Epithelial cell of proximal tubule (primary cell): ENCODE results near the gene ME3. TPM values are rescaled to one million over a fixed set of nuclear protein-coding genes. Genes with fewer than 3 reads are reported as not detected.

Experiments used
- DNase-seq: peaks from one replicate; pipeline ENCODE4 v3.0.0-alpha.2; 2011; ENCODE audit warnings: low read depth
- H3K4me3 ChIP-seq: 2 replicates; pipeline ENCODE4 v1.5.1; 2011; ENCODE audit warnings: low read depth, mild to moderate bottlenecking, low read length
- total RNA-seq: library from RNA; depleted of rRNA; stranded (reverse); fragments of >200 nt; gene quantifications from 2 replicates; pipeline ENCODE4 v1.2.3, GENCODE V29; 2015
- TF ChIP-seq, protein P1 (sequence below): conservative IDR thresholded peaks from 2 replicates; pipeline ENCODE4 v1.5.1; 2012; ENCODE audit warnings: low read depth, mild to moderate bottlenecking, low read length

Gene ME3
- total RNA-seq, 1 donor from 2014 or later = 35.2 TPM

DNA sequence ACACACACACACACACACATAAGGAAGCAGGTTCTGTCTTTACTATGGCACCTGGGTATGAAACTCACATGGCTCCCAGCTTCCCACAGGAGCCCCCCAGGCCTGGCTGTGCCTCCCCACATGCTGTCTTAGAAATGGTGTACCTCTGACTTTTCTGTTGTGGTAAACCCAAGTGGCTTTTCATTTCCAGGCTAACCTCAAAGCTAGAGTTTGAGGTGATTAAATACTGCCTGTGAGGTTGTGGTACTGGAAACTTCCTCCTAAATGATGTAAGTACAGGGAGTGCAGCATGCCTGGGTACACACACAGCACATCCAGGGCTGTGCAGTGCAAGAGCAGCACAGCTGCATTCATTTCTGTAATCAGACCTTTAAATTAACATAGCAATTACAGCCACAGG lies 34.4 kb downstream of the ME3 start:
- DNase-seq = no peak
- TF ChIP-seq, protein P1, sequence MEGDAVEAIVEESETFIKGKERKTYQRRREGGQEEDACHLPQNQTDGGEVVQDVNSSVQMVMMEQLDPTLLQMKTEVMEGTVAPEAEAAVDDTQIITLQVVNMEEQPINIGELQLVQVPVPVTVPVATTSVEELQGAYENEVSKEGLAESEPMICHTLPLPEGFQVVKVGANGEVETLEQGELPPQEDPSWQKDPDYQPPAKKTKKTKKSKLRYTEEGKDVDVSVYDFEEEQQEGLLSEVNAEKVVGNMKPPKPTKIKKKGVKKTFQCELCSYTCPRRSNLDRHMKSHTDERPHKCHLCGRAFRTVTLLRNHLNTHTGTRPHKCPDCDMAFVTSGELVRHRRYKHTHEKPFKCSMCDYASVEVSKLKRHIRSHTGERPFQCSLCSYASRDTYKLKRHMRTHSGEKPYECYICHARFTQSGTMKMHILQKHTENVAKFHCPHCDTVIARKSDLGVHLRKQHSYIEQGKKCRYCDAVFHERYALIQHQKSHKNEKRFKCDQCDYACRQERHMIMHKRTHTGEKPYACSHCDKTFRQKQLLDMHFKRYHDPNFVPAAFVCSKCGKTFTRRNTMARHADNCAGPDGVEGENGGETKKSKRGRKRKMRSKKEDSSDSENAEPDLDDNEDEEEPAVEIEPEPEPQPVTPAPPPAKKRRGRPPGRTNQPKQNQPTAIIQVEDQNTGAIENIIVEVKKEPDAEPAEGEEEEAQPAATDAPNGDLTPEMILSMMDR = no peak
- H3K4me3 ChIP-seq = no peak overlapping the region

DNA sequence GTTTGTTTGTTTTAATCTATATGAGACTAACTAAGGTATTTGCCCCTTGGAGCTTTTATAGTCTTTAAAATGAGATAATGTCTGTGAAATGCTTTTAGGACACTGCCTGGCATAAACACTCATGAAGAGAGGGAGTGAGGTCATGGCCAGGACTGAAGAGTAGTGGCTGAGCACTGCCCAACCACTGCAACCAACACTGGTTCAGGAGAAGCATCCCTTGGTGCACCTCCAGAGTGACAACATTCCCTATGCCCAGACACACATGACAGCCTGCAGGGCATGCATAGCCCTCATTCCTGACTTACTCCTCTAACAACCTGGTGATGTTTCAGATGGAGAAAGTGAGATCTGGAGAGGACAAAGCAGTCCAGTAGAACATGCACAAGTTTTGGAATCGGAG lies 36.1 kb downstream of the ME3 start:
- H3K4me3 ChIP-seq = no peak overlapping the region
- DNase-seq = peak; percentile 72
- TF ChIP-seq, protein P1 = no peak

GRCh38 chr11:86632499-86633269 lies 39.7 kb downstream of the ME3 start:
- DNase-seq = peak; percentile 80
- no peak overlapping the region for H3K4me3 ChIP-seq
- TF ChIP-seq, protein P1 = peak; percentile 51

DNA sequence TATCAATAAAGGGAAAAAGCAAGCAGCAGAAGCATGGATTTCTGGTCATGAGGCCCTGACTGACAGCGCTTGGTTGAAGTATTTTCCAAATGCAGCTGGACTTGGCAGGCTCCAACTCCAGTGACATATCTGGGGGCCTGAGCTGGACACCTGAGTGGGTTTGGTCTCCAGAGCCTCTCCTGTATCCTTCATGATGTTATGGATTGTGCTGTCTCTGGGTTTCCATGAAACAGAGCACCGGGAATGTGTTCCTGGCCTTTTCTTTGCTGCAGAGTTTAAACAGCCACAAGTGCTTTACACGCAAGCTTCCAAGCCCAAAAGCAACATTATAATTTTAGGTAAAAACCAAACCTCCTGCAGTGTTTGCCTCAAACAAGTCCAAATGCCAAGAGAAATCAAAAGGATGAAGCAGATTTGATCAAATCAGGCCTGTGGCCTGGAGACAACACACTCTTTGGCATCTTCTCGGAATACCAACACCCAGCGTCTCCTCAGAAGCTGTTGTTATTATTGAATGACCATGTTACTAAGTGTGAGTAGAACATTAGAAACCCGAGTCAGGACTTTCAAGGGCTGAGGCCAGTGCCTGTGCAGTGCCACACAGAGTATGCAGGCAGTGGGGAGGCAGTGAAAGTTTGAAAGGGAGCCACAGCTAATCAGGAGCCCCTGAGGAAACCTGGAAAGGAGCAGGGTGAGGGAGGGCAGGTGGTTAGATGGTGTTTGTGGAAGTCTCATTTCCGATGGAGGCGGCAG lies 42.0 kb downstream of the ME3 start:
- no peak for DNase-seq
- TF ChIP-seq, protein P1 = no peak
- H3K4me3 ChIP-seq = no peak overlapping the region

- no peak for DNase-seq
- TF ChIP-seq, protein P1 = no peak
- no peak overlapping the region for H3K4me3 ChIP-seq
These were observed 43.2 kb downstream of the ME3 start for GRCh38 chr11:86629045-86629706.

DNA sequence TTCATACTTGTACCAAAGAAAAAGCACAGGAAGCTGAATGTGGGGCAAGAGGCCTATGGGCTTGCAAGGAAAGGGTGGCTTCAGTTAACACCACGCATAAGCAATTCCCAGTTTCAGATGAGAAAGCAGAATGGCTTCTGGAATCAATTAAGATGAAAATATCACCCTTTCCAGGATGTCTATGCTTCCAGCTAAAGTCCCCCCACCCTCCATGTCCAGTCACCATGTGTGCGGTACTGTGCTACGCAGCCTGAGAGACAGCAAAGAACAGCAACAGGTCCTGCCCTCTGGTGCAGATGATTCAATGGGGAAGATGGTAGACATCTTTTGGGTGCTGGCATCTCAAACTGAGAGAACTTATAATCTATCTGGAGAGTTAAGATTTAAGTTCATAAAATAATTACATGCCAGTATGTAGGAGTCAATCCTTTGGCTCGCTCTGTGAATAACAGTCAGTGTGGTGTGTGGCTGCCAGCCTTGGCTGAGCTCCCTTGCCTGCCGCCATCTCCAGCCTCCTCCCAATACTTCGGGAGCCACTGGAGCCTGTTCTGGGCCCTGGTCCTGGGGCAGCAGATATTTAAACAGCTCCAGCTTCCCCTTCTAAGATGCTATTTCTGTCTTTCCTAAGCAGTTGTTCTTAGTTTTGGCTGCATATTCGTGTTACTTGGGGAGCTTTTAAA lies 44.5 kb downstream of the ME3 start:
- no peak overlapping the region for H3K4me3 ChIP-seq
- TF ChIP-seq, protein P1 = no peak
- DNase-seq = no peak
